GM12865 (cell line): Measurements from ENCODE around the gene NDST3.
A peak's percentile ranks its signal among the peaks of the same experiment; 100 is the strongest.

Experiments used
- DNase-seq: peaks from one replicate; pipeline ENCODE4 v3.0.0; 2010; ENCODE audit warnings: low read depth
- H3K4me3 ChIP-seq: 2 replicates; pipeline ENCODE4 v1.5.1; 2011; ENCODE audit warnings: mild to moderate bottlenecking, low read depth, low read length, control low read depth
- CTCF ChIP-seq: IDR thresholded peaks from 2 replicates; pipeline ENCODE4 v1.5.1; 2011; ENCODE audit warnings: low read length, control low read depth, low read depth, inconsistent platforms; ENCODE audit not compliant: insufficient read depth; ENCODE audit errors: missing control alignments

The NDST3 gene

DNA sequence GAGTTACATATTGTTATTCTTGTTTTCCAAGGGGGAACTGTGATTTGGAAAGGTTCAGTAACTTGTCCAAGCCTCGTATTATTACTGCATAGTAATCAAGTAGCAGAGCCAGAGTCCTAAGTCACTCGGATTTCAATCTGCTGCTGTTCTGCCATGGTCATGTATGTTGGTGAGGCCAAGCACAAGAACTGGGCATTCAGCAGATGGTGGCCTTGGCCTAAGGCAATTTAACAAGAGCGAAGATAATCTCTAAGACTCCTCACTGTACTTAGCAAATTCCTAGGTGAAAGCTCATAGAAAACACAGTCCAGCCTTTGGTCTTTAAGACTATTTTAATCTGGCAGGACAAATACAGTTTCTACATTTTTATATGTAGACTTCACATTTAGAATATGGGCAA, 64.8 kb downstream of the NDST3 start:
- TF ChIP-seq CTCF, result no peak
- DNase-seq, result no peak
- no peak overlapping the region for H3K4me3 ChIP-seq

DNA sequence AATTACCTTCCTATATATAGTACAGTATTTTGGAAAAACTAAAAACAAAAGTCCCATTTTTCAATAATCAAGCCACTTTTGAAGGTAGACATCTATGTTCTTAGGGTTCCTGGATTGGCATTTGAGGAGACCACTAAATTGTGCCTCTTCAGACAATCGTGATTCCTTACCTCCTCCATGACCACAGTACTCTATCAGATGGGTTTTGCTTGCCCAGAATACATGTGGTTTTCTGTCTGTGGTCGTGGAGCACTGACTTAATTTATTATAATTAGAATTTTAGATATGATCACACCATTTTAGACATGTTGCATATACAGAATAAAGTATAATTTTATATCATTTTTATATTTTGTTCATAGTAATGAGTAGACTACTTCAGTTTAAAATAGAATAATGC, 67.9 kb downstream of the NDST3 start:
- no peak overlapping the region for H3K4me3 ChIP-seq
- DNase-seq, result no peak
- TF ChIP-seq CTCF, result no peak

- no peak overlapping the region for H3K4me3 ChIP-seq
- no peak for DNase-seq
- no peak for TF ChIP-seq CTCF
Observed at GRCh38 chr4:118112117-118113046, 78.1 kb downstream of the NDST3 start.

- DNase-seq, result peak; percentile 7
- no peak overlapping the region for H3K4me3 ChIP-seq
- no peak for TF ChIP-seq CTCF
Observed at GRCh38 chr4:118113220-118113619, 78.9 kb downstream of the NDST3 start.

DNA sequence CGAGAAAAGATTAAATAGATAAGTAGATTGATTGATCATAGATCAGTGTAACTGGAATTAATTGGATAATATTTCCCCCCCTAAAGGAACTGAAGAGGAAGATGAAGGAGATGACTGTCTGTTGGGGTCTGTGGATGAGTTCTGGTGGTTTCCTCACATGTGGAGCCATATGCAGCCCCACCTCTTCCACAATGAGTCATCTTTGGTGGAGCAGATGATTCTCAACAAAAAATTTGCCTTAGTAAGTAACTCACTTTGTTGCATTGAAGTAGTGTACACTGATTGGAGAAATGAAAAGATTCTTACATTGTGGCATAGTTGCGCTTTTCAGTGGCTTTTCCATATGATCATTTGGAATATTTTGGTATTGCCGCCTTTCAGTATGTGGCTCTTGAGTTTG, 80.4 kb downstream of the NDST3 start:
- no peak for DNase-seq
- no peak overlapping the region for H3K4me3 ChIP-seq
- TF ChIP-seq CTCF, result no peak

DNA sequence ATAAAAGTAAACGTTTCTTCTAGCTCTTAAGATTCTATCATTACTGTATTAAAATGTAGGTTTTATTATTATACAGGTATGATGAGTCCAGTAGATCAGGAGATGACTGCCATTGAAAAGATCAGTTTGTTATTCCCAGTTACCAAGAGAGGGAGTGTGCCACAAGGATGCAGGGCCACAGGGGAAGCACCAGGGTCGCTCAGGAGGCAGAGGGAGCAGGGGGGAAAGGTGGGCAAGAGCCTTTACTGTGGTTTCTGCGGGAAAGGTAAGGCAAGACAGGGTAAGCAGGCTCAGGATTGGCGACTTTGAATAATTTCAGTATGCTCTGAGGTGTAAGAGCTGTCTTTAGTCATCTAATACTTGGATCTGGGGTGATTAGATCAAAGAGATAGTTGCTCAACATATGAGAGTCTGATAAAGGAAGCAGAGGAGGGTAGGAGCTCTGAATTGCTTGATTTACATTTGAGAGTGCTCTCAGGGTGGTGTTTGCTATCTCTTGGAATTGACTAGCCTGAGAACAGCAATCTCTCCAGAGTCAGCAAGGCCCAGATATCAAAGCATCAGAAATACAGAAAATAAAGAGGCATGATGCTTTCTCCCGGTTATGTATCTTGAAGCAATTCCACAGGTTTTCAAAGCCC, 86.0 kb downstream of the NDST3 start:
- no peak overlapping the region for H3K4me3 ChIP-seq
- no peak for TF ChIP-seq CTCF
- DNase-seq, result no peak
